Measurements from ENCODE around the gene FIBCD1. TPM values are rescaled to one million over a fixed set of nuclear protein-coding genes. Genes with fewer than 3 reads are reported as not detected.

The FIBCD1 gene
- total and polyA plus RNA-seq, 7 donors, result 0.01 TPM; not detected in 6

DNA sequence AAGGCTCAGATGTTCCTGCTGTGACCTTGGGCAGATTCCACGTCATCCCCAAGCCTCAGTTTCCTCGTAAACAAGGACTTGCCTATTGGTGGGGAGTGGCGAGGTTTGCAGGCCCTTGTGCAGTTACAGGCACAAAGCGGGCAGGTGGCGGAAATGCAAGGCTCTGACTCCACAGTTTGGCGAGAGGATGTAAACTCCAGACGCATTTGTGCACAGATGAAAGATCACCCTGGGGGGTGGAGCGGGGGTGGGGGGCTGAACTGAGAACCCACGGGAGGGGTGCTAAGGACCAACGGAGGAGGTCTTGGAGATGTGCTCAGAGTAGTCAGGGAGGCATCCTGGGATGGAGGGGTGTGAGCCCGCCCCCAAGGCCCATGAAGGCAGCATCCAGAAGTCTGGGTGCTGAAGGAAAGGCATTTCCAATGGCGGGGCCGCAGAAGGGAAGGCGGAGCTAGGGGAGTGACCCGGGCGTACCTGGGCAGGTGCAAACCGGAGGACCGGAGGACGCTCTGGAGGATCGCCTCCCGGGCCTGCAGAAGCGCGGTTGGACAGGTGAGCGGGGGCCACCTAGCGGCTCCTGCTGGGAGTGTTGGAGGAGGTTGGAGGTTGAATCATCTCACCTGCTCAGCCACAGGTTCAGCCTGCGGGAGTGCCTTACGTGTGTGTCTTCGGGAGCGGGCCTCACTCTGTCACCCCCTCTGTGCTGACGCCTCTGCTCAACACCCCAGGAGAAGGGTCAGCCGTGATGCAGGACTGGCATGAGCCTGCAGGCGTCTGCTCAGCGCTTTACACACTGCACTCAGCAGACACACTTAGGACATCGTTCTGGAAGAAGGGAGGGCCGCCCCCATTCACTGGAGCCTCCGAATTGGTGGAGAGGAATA is 1.9 kb upstream of the FIBCD1 start:
- TF ChIP-seq, protein P1, sequence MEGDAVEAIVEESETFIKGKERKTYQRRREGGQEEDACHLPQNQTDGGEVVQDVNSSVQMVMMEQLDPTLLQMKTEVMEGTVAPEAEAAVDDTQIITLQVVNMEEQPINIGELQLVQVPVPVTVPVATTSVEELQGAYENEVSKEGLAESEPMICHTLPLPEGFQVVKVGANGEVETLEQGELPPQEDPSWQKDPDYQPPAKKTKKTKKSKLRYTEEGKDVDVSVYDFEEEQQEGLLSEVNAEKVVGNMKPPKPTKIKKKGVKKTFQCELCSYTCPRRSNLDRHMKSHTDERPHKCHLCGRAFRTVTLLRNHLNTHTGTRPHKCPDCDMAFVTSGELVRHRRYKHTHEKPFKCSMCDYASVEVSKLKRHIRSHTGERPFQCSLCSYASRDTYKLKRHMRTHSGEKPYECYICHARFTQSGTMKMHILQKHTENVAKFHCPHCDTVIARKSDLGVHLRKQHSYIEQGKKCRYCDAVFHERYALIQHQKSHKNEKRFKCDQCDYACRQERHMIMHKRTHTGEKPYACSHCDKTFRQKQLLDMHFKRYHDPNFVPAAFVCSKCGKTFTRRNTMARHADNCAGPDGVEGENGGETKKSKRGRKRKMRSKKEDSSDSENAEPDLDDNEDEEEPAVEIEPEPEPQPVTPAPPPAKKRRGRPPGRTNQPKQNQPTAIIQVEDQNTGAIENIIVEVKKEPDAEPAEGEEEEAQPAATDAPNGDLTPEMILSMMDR (IDR thresholded peaks at IDR 0.05), result peak; percentile 83
- WGBS, 3 donors, result 9 to 11% (median 9%) methylated on average over 29 to 36 of the region's 36 CpGs
- Histone ChIP-seq H3K4me3 (no peak overlapping the region), H3K27me3 (ENCODE audit: insufficient read depth in 3 of 3, low read length in 2 of 3) (peaks cover 0 to 82% (median 36%) of the 10 kb centered on the region in 3 donors), H3K9me3 (no peaks in the 10 kb centered on the region), H3K36me3 (ENCODE audit: insufficient read depth in 1 of 2, low read depth in 1 of 2) (no peaks in the 10 kb centered on the region), H3K4me1 (peaks cover 7% of the 10 kb centered on the region), H3K27ac (no peak overlapping the region)
- peak; percentile 72 to 90 (median 82) for ATAC-seq
- intact Hi-C loops (cut with DNase I), result loop anchor here (2.0 to 10.0 kb wide), 4 partner anchors 74 to 239 kb away; no protein-coding TSS in a partner anchor
- peak; percentile 59 to 78 for DNase-seq

DNA sequence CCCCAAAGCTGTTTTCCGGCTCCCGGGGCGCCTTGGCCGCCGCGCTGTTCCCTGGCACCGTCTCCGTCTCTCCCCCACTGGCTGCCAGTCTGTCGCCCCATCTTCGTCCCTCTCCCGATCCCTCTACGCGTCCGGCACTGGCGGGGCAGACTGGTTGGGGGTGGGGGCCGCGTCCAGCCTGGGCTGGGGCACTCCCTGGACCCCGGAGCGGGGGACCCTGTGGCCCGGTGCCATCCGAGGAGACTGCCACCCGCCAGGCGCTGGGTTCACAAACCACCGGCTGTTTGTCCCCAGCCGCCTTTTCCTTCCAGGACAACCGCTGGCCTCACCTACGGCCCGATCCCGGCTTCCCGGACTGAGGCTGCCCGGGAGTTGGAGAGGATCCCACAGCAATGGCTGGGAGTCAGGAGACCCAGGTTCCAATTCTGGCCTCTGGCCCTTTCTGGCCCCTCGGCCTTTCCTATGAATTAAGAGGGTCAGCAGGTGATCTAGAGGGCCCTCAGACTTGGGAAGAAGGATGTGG is 1.0 kb upstream of the FIBCD1 start:
- no peak for ATAC-seq
- Histone ChIP-seq H3K4me3 (no peak overlapping the region), H3K27me3 (ENCODE audit: insufficient read depth in 3 of 3, low read length in 2 of 3) (peaks cover 0 to 82% (median 40%) of the 10 kb centered on the region in 3 donors), H3K27ac (no peak overlapping the region), H3K4me1 (peaks cover 7% of the 10 kb centered on the region), H3K9me3 (no peaks in the 10 kb centered on the region), H3K36me3 (ENCODE audit: insufficient read depth in 1 of 2, low read depth in 1 of 2) (no peaks in the 10 kb centered on the region)
- WGBS, 3 donors, result 1 to 2% (median 2%) methylated on average over 31 to 32 of the region's 32 CpGs
- no peak for DNase-seq
- intact Hi-C loops (cut with DNase I), result loop anchor here (2.0 to 10.0 kb wide), 4 partner anchors 73 to 238 kb away; no protein-coding TSS in a partner anchor
- TF ChIP-seq, protein P1 (IDR thresholded peaks at IDR 0.05), result no peak

DNA sequence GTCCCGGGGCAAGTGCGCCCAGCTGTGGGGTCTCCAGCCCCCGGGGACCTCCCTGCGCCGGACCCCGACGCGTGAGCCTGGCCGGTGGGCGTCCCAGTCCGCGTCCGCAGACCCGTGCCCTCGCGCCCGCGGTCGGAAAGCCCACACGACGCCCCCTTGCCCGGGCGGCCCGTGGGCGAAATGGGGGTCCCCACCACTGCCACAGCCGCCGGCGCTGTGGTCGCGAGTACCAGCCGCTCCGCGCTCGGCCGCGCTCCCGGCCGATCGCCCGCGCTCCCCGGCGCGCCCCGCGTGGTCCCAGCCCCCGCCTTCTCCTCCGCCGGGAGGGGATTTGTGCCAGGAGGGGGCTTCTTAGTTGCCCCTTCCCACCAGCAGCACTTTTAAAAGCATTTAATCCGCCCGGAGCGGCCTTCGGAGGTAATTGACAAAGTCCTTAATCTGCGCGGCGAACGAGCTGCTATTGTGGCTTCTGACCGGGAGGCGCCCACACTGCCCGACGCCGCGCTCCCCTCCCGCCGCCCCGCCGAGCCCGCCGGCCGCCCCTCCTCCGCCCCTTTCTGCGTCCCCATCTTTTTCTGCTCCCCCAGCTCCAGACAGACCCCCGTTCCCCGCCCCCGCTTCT is 469 bp upstream of the FIBCD1 start:
- ATAC-seq (no peak), DNase-seq (no peak)
- H3K4me3 ChIP-seq, result peak overlapping the region; percentile 65
- H3K27ac ChIP-seq, result no peak overlapping the region
- H3K4me1 ChIP-seq, result peaks cover 7% of the 10 kb centered on the region
- TF ChIP-seq, protein P1 (IDR thresholded peaks at IDR 0.05), result peak; percentile 6
- WGBS, 3 donors, result 1% methylated on average over 17 to 75 of the region's 75 CpGs
- intact Hi-C loops (cut with DNase I), result loop anchor here (2.0 to 10.0 kb wide), 5 partner anchors 72 to 237 kb away; no protein-coding TSS in a partner anchor
- no peaks in the 10 kb centered on the region for H3K36me3 ChIP-seq (ENCODE audit: insufficient read depth in 1 of 2, low read depth in 1 of 2)
- H3K9me3 ChIP-seq, result no peaks in the 10 kb centered on the region
- peaks cover 0 to 86% (median 42%) of the 10 kb centered on the region in 3 donors for H3K27me3 ChIP-seq (ENCODE audit: insufficient read depth in 3 of 3, low read length in 2 of 3)

DNA sequence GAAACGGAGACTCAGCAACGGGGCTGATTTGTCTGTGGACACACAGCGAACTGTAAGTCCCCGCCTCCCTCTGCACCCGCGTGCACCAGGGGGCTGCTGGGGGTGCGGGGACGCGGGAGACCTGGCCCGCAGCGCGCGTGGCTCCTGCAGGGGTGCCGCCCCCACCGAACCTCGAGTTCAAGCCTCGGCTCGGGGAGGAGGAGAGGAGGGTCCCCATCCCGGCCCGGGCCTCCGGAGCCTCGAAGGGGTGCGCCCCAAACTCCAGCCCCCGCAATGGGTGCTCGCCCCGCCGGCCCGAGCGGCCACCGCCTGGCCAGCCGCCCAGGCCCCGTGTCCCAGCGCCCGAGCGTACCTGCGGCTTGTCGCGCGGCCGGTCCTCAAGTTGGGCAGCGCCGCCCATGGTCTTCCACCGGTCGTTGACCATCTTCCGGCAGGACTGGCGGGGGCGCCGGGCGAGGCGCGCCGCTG is 829 bp downstream of the FIBCD1 start:
- intact Hi-C loops (cut with DNase I), result loop anchor here in 1 of 2 donors (2.0 kb wide), 1 partner anchor 71 kb away; no protein-coding TSS in a partner anchor
- Histone ChIP-seq H3K4me1 (peaks cover 7% of the 10 kb centered on the region), H3K4me3 (peak overlapping the region; percentile 65), H3K27me3 (ENCODE audit: insufficient read depth in 3 of 3, low read length in 2 of 3) (peaks cover 0 to 95% (median 48%) of the 10 kb centered on the region in 3 donors), H3K36me3 (ENCODE audit: insufficient read depth in 1 of 2, low read depth in 1 of 2) (no peaks in the 10 kb centered on the region), H3K27ac (no peak overlapping the region), H3K9me3 (no peaks in the 10 kb centered on the region)
- WGBS, 3 donors, result 1 to 2% (median 2%) methylated on average over 30 to 52 of the region's 52 CpGs
- TF ChIP-seq, protein P1 (IDR thresholded peaks at IDR 0.05), result no peak
- DNase-seq (no peak), ATAC-seq (no peak)
